Retinal pigment epithelial cell (primary cell): ENCODE measurements around the gene BDKRB2.

Experiments used
- DNase-seq: peaks from one replicate; pipeline ENCODE4 v3.0.0-alpha.2; 2010; ENCODE audit warnings: low read depth
- H3K4me3 ChIP-seq: 2 replicates; pipeline ENCODE4 v1.5.1; 2011; ENCODE audit warnings: mild to moderate bottlenecking, low read length, control low read depth, moderate library complexity
- CTCF ChIP-seq: conservative IDR thresholded peaks from 2 replicates; pipeline ENCODE4 v1.5.1; 2011; ENCODE audit warnings: low read depth, low read length, control low read depth, inconsistent platforms

BDKRB2 gene

GRCh38 chr14:96167224-96168148, 37.2 kb upstream of the BDKRB2 start:
- DNase-seq = no peak
- no peak overlapping the region for H3K4me3 ChIP-seq
- no peak for TF ChIP-seq CTCF

GRCh38 chr14:96168581-96168980, 36.1 kb upstream of the BDKRB2 start:
- H3K4me3 ChIP-seq = no peak overlapping the region
- no peak for TF ChIP-seq CTCF
- DNase-seq = no peak

- H3K4me3 ChIP-seq = no peak overlapping the region
- TF ChIP-seq CTCF = no peak
- DNase-seq = no peak
Measured at GRCh38 chr14:96170961-96171592, 33.6 kb upstream of the BDKRB2 start.

GRCh38 chr14:96173636-96174475, 30.8 kb upstream of the BDKRB2 start:
- no peak overlapping the region for H3K4me3 ChIP-seq
- no peak for TF ChIP-seq CTCF
- DNase-seq = no peak

GRCh38 chr14:96176275-96176674, 28.4 kb upstream of the BDKRB2 start:
- no peak overlapping the region for H3K4me3 ChIP-seq
- DNase-seq = no peak
- no peak for TF ChIP-seq CTCF

- no peak overlapping the region for H3K4me3 ChIP-seq
Measured at GRCh38 chr14:96176811-96177211, 27.8 kb upstream of the BDKRB2 start.

More at GRCh38 chr14:96176811-96177211, 27.8 kb upstream of the BDKRB2 start:
- TF ChIP-seq CTCF = no peak
- DNase-seq = no peak
